Neural cell (in vitro differentiated cells): ENCODE data around the gene ODF4.

ENCODE experiments used
- CTCF ChIP-seq: fragments of 450-650 bp; IDR thresholded peaks from 2 replicates; pipeline ENCODE4 v1.5.1; 2014; ENCODE audit warnings: antibody characterized with exemption, mild to moderate bottlenecking, moderate library complexity; ENCODE audit not compliant: poor library complexity, severe bottlenecking
- EZH2 ChIP-seq: fragments of 200-600, 300-800 bp; shearing (Covaris generic), sonication (generic); IDR thresholded peaks from 2 replicates; pipeline ENCODE4 v1.6.1; 2014; ENCODE audit warnings: antibody characterized with exemption, low read length, borderline replicate concordance, mild to moderate bottlenecking; ENCODE audit not compliant: insufficient read depth, poor library complexity, severe bottlenecking
- POLR2AphosphoS5 ChIP-seq: IDR thresholded peaks from 2 replicates; pipeline ENCODE4 v1.6.1; 2012

- TF ChIP-seq POLR2AphosphoS5: no peak
- no peak for TF ChIP-seq CTCF
- TF ChIP-seq EZH2: no peak
Measured at GRCh38 chr17:8290043-8290442, 49.6 kb upstream of the ODF4 start.
